ENCODE measurements around the gene MXD3.
"Not testable (repeated sequence)": the region's sequence is repeated elsewhere in the genome, so short reads cannot be mapped to it uniquely, and the experiment has no call there.

MXD3 gene

DNA sequence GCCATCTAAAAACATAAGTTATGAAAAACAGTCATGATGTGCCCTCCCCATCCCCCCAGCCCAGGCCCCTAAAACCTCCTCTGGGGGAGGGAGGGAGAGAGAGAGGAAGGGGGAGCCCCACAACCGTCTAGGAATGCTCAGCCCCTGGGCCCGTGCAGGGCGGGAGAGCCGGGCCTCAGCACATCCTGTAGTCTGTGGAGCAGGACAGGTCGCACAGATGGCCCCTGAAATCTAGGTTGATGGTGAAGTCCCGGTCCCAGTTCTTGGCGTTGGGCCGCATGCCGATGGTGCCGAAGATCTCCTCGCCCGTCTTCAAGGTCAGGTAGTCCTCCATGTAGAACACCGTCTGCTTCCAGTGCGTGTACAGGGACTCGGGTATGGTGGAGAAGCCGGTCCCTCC, 46.3 kb downstream of the MXD3 start:
- DNase-seq (ENCODE audit: low read depth): no peak

DNA sequence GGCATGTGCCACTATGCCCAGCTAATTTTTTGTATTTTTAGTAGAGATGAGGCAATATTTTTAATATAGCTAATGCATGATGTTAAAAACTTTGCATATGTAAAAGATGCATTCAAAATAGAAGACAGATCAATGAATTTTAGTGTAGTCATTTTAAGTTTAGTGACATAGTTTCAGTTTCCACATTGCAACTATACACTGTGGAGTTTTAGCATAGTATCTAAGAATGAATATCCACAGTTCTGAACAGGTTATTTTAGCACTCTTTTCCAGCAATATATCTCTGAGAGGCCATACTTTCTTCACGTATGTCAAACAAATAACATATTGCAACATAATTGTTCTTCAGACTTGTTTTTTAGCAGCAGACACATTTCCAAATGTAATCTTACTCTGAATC, 47.5 kb downstream of the MXD3 start:
- DNase-seq (ENCODE audit: low read depth): no peak

DNA sequence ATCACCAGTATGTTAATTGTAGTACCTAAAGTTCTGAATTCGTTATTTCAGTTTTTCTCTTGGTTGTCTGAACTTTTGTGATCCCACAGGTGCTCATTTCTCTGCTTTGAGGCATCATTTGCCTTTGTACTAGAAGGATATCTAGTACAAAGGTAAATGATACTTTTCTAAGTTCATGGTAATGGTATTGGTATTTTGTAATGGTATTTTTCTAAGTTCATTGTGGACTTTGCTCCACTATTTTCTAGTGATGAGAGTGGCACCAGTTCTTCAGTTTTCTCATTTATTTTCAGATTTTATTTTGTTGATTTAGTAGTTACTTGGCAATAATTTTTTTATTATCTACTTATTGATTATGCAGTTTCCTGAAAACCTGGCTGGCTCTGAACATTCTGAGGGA, 50.2 kb downstream of the MXD3 start:
- no peak for DNase-seq (ENCODE audit: low read depth)

DNA sequence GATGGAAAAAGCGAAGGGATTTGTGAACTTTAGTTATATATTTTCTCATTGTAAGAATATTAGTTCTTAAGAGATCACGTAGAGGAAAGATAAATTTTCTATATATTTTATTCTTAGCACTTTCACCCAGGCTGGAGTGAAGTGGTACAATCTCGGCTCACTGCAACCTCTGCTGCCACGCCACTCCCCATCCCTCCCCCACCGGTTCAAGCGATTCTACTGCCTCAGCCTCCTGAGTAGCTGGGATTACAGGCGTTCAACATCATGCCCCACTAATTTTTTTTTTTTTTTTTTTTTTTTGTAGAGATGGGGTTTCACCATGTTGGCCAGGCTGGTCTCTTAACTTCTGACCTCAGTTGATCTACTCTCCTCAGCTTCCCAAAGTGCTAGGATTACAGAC, 50.7 kb downstream of the MXD3 start:
- DNase-seq (ENCODE audit: low read depth): no peak

DNA sequence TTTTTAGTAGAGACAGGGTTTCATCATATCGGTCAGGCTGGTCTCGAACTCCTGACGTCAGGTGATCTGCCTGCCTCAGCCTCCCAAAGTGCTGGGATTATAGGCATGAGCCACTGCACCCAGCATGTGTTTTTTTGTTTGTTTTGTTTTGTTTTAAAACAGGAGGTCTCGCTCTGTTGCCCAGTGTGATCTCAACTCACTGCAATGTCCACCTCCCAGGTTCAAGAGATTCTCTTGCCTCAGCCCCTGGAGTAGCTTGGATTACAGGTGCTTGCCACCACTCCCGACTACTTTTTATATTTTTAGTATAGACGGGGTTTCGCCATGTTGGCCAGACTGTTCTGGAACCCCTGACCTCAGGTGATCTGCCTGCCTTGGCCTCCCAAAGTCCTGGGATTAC, 53.0 kb downstream of the MXD3 start:
- DNase-seq (ENCODE audit: low read depth): not testable (repeated sequence)
